Neuronal stem cell (in vitro differentiated cells): ENCODE measurements around the gene ZMIZ2.

Experiments
- DNase-seq: peaks from one replicate; pipeline ENCODE4 v3.0.0-alpha.2; 2013; ENCODE audit warnings: low spot score
- H2AFZ ChIP-seq: one replicate; pipeline ENCODE4 v1.6.1; 2013; ENCODE audit warnings: mild to moderate bottlenecking, low read length, inconsistent platforms
- H2AK5ac ChIP-seq: 2 replicates; pipeline ENCODE4 v1.6.1; 2013; ENCODE audit warnings: low read depth, mild to moderate bottlenecking, inconsistent platforms, low read length, moderate library complexity, mixed read lengths
- H2BK120ac ChIP-seq: 2 replicates; pipeline ENCODE4 v1.6.1; 2013; ENCODE audit warnings: low read depth, mild to moderate bottlenecking, inconsistent platforms, low read length, moderate library complexity, mixed read lengths
- H2BK12ac ChIP-seq: one replicate; pipeline ENCODE4 v1.6.1; 2013; ENCODE audit warnings: low read length, inconsistent platforms
- H2BK15ac ChIP-seq: 2 replicates; pipeline ENCODE4 v1.6.1; 2013; ENCODE audit warnings: mild to moderate bottlenecking, low read length, inconsistent platforms, mixed read lengths
- H2BK5ac ChIP-seq: one replicate; pipeline ENCODE4 v1.6.1; 2013; ENCODE audit warnings: inconsistent platforms, mild to moderate bottlenecking, low read length, moderate library complexity
- H3K14ac ChIP-seq: one replicate; pipeline ENCODE4 v1.6.1; 2013; ENCODE audit warnings: low read length, inconsistent platforms
- H3K18ac ChIP-seq: 2 replicates; pipeline ENCODE4 v1.6.1; 2013; ENCODE audit warnings: low read length, inconsistent platforms
- H3K23ac ChIP-seq: 2 replicates; pipeline ENCODE4 v1.6.1; 2013; ENCODE audit warnings: low read depth, mild to moderate bottlenecking, mixed read lengths, low read length, inconsistent platforms; ENCODE audit not compliant: poor library complexity
- H3K27ac ChIP-seq: replicated peaks from 3 replicates; pipeline ENCODE4 v1.5.1; 2013; ENCODE audit warnings: low read length, inconsistent platforms
- H3K27me3 ChIP-seq, 3 experiments: 2 replicates each; pipeline ENCODE4 v1.6.1; 2013; ENCODE audit warnings: low read length in 3 of 3, mild to moderate bottlenecking in 2 of 3, inconsistent platforms in 1 of 3, low read depth in 1 of 3, mixed read lengths in 1 of 3, moderate library complexity in 1 of 3; ENCODE audit not compliant: control insufficient read depth in 3 of 3, insufficient read depth in 3 of 3
- H3K36me3 ChIP-seq, 2 donors: replicated peaks in 1 of 2; 2 replicates each; pipeline ENCODE4 v1.6.1; 2013; ENCODE audit warnings: low read length in 2 of 2; ENCODE audit not compliant: control insufficient read depth in 2 of 2, insufficient read depth in 2 of 2
- H3K4ac ChIP-seq: 2 replicates; pipeline ENCODE4 v1.6.1; 2013; ENCODE audit warnings: inconsistent platforms, mild to moderate bottlenecking, low read length, moderate library complexity
- H3K4me1 ChIP-seq, 2 donors: 1 replicate in 1 of 2; 2 replicates in 1 of 2; pipeline ENCODE4 v1.6.1; 2013; ENCODE audit warnings: low read length in 2 of 2, low read depth in 1 of 2; ENCODE audit not compliant: control insufficient read depth in 2 of 2, insufficient read depth in 1 of 2
- H3K4me2 ChIP-seq: one replicate; pipeline ENCODE4 v1.6.1; 2013; ENCODE audit warnings: mild to moderate bottlenecking, low read length, inconsistent platforms; ENCODE audit not compliant: insufficient read depth, poor library complexity, severe bottlenecking
- H3K4me3 ChIP-seq, 2 donors: 2 replicates each; pipeline ENCODE4 v1.5.1; 2013; ENCODE audit warnings: low read length in 2 of 2, mild to moderate bottlenecking in 2 of 2, inconsistent platforms in 1 of 2, moderate library complexity in 1 of 2
- H3K79me1 ChIP-seq: one replicate; pipeline ENCODE4 v1.6.1; 2013; ENCODE audit warnings: low read depth, mild to moderate bottlenecking, inconsistent platforms, low read length, moderate library complexity
- H3K9ac ChIP-seq: one replicate; pipeline ENCODE4 v1.6.1; 2013; ENCODE audit warnings: mild to moderate bottlenecking, low read depth, low read length, inconsistent platforms; ENCODE audit not compliant: poor library complexity
- H3K9me3 ChIP-seq, 2 donors: replicated peaks in 1 of 2; 2 replicates each; pipeline versions ENCODE3 to v1.6.1; 2013; ENCODE audit warnings: low read length in 2 of 2, mild to moderate bottlenecking in 2 of 2, inconsistent platforms in 1 of 2, low read depth in 1 of 2, mixed read lengths in 1 of 2, moderate library complexity in 1 of 2; ENCODE audit not compliant: control insufficient read depth in 2 of 2, insufficient read depth in 1 of 2
- H4K8ac ChIP-seq: one replicate; pipeline ENCODE4 v1.6.1; 2013; ENCODE audit warnings: low read depth, mild to moderate bottlenecking, inconsistent platforms, low read length, moderate library complexity
- H4K91ac ChIP-seq: one replicate; pipeline ENCODE4 v1.6.1; 2013; ENCODE audit warnings: low read length, low read depth, mild to moderate bottlenecking, inconsistent platforms; ENCODE audit not compliant: poor library complexity
- WGBS, 2 donors: extraction: QIAGEN DNeasy Blood & Tissue Kit; methylation state at CpG; one replicate each; pipeline ENCODE4 v1.1.7; 2013; ENCODE audit warnings: missing lambda C conversion rate in 2 of 2, mixed read lengths in 1 of 2; ENCODE audit not compliant: insufficient read length in 2 of 2, insufficient replicate concordance in 1 of 2; ENCODE audit errors: extremely low coverage in 2 of 2; 5-methylcytosine and 5-hydroxymethylcytosine counted together

The ZMIZ2 gene

GRCh38 chr7:44736896-44737295, 11.8 kb upstream of the ZMIZ2 start:
- Histone ChIP-seq H3K9ac (no peak overlapping the region), H4K8ac (peak overlapping the region; percentile 17), H3K14ac (peak overlapping the region; percentile 56), H2BK12ac (no peak overlapping the region), H3K27me3 (no peaks in the 10 kb centered on the region), H3K18ac (no peak overlapping the region), H3K9me3 (no peaks in the 10 kb centered on the region), H3K36me3 (no peaks in the 10 kb centered on the region), H2BK5ac (peak overlapping the region; percentile 24), H2AFZ (no peak overlapping the region), H3K23ac (peak overlapping the region; percentile 31), H3K4me2 (no peak overlapping the region), H4K91ac (no peak overlapping the region), H3K4ac (no peak overlapping the region), H2AK5ac (peak overlapping the region; percentile 63), H2BK120ac (no peak overlapping the region), H3K4me1 (no peaks in the 10 kb centered on the region), H2BK15ac (no peak overlapping the region), H3K27ac (no peak overlapping the region), H3K4me3 (no peak overlapping the region), H3K79me1 (peaks cover 2% of the 10 kb centered on the region)
- DNase-seq, result no peak
- no CpG with 5 or more reads among the region's 3 CpGs for WGBS, 2 donors

GRCh38 chr7:44738051-44738723, 10.5 kb upstream of the ZMIZ2 start:
- Histone ChIP-seq H3K36me3 (no peaks in the 10 kb centered on the region), H4K8ac (no peak overlapping the region), H3K4ac (no peak overlapping the region), H4K91ac (no peak overlapping the region), H2BK120ac (no peak overlapping the region), H3K79me1 (peaks cover 2% of the 10 kb centered on the region), H3K4me1 (no peaks in the 10 kb centered on the region), H3K4me2 (no peak overlapping the region), H3K14ac (peak overlapping the region; percentile 17), H2BK12ac (no peak overlapping the region), H2BK15ac (no peak overlapping the region), H2AFZ (no peak overlapping the region), H3K27ac (no peak overlapping the region), H2BK5ac (no peak overlapping the region), H3K9me3 (no peaks in the 10 kb centered on the region), H3K9ac (no peak overlapping the region), H3K18ac (peak overlapping the region; percentile 38), H3K23ac (peak overlapping the region; percentile 85), H3K27me3 (no peaks in the 10 kb centered on the region), H3K4me3 (peak overlapping the region in 1 of 2 donors; percentile 58), H2AK5ac (no peak overlapping the region)
- whole genome bisulfite sequencing, 2 donors, result no CpG with 5 or more reads among the region's 4 CpGs
- no peak for DNase-seq

DNA sequence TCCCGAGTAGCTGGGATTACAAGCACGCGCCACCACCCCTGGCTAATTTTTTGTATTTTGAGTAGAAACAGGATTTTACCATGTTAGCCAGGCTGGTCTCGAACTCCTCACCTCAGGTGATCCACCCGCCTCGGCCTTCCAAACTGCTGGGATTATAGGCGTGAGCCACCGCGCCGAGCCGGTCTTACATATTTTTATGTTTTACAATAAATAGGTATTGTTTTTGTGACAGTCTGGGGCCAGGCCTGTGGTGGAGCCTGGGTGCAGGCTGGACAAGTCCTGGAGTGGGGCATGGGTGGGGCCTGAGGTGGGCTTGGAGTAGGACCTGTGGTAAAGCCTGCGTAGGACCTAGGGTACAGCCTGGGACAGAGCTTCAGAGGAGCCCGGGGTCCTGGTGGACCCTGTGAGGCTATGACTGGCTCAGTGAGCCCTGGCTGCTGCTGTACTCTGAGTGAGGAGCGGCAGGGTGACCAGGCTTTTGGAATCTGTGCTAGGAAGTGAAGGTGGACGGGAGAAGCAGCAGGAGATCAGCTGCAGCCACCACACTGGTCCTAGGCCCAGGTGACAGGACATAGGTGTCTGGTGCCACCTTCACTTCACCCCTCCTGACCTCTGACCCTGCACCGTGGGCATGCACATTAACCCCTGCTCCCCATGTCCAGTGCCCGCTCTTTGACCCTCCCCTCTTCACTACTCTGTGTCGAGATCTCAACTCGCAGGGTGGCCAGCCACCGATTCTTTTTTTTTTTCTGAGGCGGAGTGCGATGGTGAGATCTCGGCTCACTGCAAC, 9.6 kb upstream of the ZMIZ2 start:
- Histone ChIP-seq H3K4ac (no peak overlapping the region), H3K4me2 (no peak overlapping the region), H3K23ac (peak overlapping the region; percentile 43), H2BK15ac (peak overlapping the region; percentile 58), H3K79me1 (peaks cover 2% of the 10 kb centered on the region), H2AK5ac (peak overlapping the region; percentile 70), H3K27ac (no peak overlapping the region), H4K8ac (no peak overlapping the region), H3K4me3 (no peak overlapping the region), H3K9me3 (no peaks in the 10 kb centered on the region), H2BK12ac (no peak overlapping the region), H2BK120ac (no peak overlapping the region), H3K14ac (no peak overlapping the region), H3K27me3 (no peaks in the 10 kb centered on the region), H3K9ac (peak overlapping the region; percentile 72), H4K91ac (no peak overlapping the region), H2AFZ (no peak overlapping the region), H3K36me3 (no peaks in the 10 kb centered on the region), H3K4me1 (peaks cover 0 to 6% of the 10 kb centered on the region in 2 donors), H3K18ac (no peak overlapping the region), H2BK5ac (no peak overlapping the region)
- no peak for DNase-seq
- WGBS, 2 donors, result no CpG with 5 or more reads among the region's 23 CpGs

DNA sequence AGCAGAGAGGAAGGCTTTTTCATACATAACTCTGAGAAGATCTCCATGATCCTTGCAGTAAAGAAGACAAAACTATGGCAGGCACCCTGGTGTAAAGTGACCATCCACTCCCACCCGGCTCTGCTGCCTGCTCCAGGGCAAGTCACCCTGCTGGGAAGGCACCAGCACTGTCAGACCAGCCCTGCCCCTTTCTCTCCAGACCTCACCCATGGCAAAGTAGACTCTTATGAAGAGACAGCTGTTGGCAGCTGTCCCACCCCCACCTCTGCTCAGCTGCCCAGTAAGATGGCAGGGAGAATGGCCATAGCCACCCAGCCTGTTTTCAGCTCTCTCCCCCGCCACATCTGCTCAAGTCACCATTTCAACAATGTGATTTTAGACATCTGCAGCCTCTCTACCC, 8.6 kb upstream of the ZMIZ2 start:
- no peak overlapping the region for H4K91ac ChIP-seq
- DNase-seq, result no peak

More for the DNA sequence above, 8.6 kb upstream of the ZMIZ2 start:
- no peak overlapping the region for H2AK5ac ChIP-seq
- no peaks in the 10 kb centered on the region for H3K9me3 ChIP-seq
- H2BK120ac ChIP-seq, result peak overlapping the region; percentile 89
- no peak overlapping the region for H2BK15ac ChIP-seq
- H3K79me1 ChIP-seq, result peaks cover 2% of the 10 kb centered on the region
- H2AFZ ChIP-seq, result no peak overlapping the region
- WGBS, 2 donors, result no CpG with 5 or more reads among the region's 2 CpGs
- H4K8ac ChIP-seq, result no peak overlapping the region
- H3K4me3 ChIP-seq, result no peak overlapping the region
- H3K4ac ChIP-seq, result no peak overlapping the region
- H3K4me2 ChIP-seq, result no peak overlapping the region
- no peak overlapping the region for H3K14ac ChIP-seq
- no peak overlapping the region for H2BK12ac ChIP-seq
- H2BK5ac ChIP-seq, result no peak overlapping the region
- no peaks in the 10 kb centered on the region for H3K36me3 ChIP-seq
- H3K4me1 ChIP-seq, result peaks cover 0 to 8% of the 10 kb centered on the region in 2 donors
- H3K9ac ChIP-seq, result no peak overlapping the region
- peak overlapping the region; percentile 2 for H3K18ac ChIP-seq
- no peaks in the 10 kb centered on the region for H3K27me3 ChIP-seq
- no peak overlapping the region for H3K27ac ChIP-seq
- H3K23ac ChIP-seq, result peak overlapping the region; percentile 68
